ENCODE data around the gene RNF181. TPM values are rescaled to one million over a fixed set of nuclear protein-coding genes. Genes with fewer than 3 reads are reported as not detected.
A peak's percentile ranks its signal among the peaks of the same experiment; 100 is the strongest.

RNF181 gene
- total and polyA plus RNA-seq, 2 of the 13 experiments (the other 11 are each of a cell fraction or from before 2014, with no cell fraction given): 224 to 578 TPM

GRCh38 chr2:85551698-85552678 is 43.6 kb upstream of the RNF181 start (continued):
- TF ChIP-seq SKI (IDR thresholded peaks at IDR 0.05; ENCODE audit: partially characterized antibody): no peak
- peak; percentile 71 for TF ChIP-seq ZGPAT (CRISPR knock-in tag; IDR thresholded peaks at IDR 0.05)
- no peak for TF ChIP-seq ZHX1 (CRISPR knock-in tag; IDR thresholded peaks at IDR 0.05; ENCODE audit: low read depth)
- peak; percentile 66; the same call in 1 of the 2 replicates for TF ChIP-seq ZNF788 (CRISPR knock-in tag; IDR thresholded peaks at IDR 0.05; ENCODE audit: borderline replicate concordance)
- no peak for TF ChIP-seq SIX1 (CRISPR knock-in tag; IDR thresholded peaks at IDR 0.05; ENCODE audit: borderline replicate concordance)
- no peak for TF ChIP-seq ZUFSP (CRISPR knock-in tag; IDR thresholded peaks at IDR 0.05; ENCODE audit: borderline replicate concordance)
- TF ChIP-seq NFYC (CRISPR knock-in tag; IDR thresholded peaks at IDR 0.05): no peak
- no peak for TF ChIP-seq PAF1 (CRISPR knock-in tag; IDR thresholded peaks at IDR 0.05)
- peak; percentile 96 for TF ChIP-seq CTCF (CRISPR knock-in tag; IDR thresholded peaks at IDR 0.05)
- peak; percentile 27; the same call in 1 of the 2 replicates for TF ChIP-seq TBX2 (CRISPR knock-in tag; IDR thresholded peaks at IDR 0.05; ENCODE audit: borderline replicate concordance)
- TF ChIP-seq RELA (CRISPR knock-in tag; IDR thresholded peaks at IDR 0.05): no peak
- TF ChIP-seq ZNF776 (CRISPR knock-in tag; IDR thresholded peaks at IDR 0.05): no peak
- no peak for TF ChIP-seq PRMT3 (CRISPR knock-in tag; IDR thresholded peaks at IDR 0.05; ENCODE audit: borderline replicate concordance, low read depth)
- no peak for TF ChIP-seq TBL1XR1 (IDR thresholded peaks at IDR 0.05; ENCODE audit: borderline replicate concordance, low read length, partially characterized antibody)
- peak; percentile 32; the same call in 1 of the 2 replicates for TF ChIP-seq IRX3 (CRISPR knock-in tag; IDR thresholded peaks at IDR 0.05; ENCODE audit: borderline replicate concordance, low read depth)
- no peak for TF ChIP-seq RXRA (CRISPR knock-in tag; IDR thresholded peaks at IDR 0.05)
- no peak; the same call in 1 of the 2 replicates for TF ChIP-seq SALL1 (CRISPR knock-in tag; IDR thresholded peaks at IDR 0.05)
- TF ChIP-seq CREB1 (IDR thresholded peaks at IDR 0.05): no peak
- no peak for TF ChIP-seq CREB1 (CRISPR knock-in tag; IDR thresholded peaks at IDR 0.05)
- TF ChIP-seq ZNF24 (IDR thresholded peaks at IDR 0.05): 0 out of 2 replicates have a peak, but pooled peaks have one; percentile 33
